HK-2 (cell line): ENCODE measurements around the gene SFMBT2.
"Not testable (repeated sequence)": the region's sequence is repeated elsewhere in the genome, so short reads cannot be mapped to it uniquely, and the experiment has no call there.

Experiments used
- DNase-seq: peaks from one replicate; pipeline ENCODE4 v3.0.0-alpha.2; 2018; ENCODE audit not compliant: unreplicated experiment

SFMBT2 gene

GRCh38 chr10:7401156-7401555 is 9.7 kb downstream of the SFMBT2 start:
- DNase-seq, result no peak

DNA sequence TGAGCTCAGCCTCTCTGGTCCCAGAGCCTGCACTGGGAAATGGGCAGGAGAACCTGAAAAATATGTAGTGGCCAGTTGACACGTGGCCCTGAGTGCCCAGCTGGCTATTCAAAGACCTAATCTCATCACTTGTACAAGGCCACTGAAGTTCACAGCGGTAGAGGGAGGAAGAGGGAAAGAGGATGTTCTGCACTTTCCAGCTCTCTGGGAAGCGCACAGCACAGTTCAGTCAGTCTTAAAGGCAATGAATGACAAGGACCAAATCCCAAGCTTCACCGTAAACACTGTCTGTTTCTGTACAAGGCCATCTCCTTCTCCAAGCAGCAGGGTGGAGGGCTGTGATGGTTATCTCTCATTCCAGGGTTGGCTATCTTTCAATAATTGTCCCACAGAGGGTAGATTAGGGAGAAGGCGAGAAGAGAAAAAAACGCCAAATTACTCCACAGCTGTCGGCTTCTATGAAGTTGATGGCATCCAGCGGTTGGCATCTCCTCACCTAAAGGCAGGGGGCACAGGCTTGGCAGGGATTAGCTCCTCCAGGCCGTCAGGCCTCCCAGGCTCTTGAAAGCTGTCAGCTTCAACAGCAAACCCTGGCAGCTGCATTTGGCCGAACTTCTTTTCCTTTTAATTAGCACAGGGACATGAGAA is 10.6 kb downstream of the SFMBT2 start:
- DNase-seq, result no peak

DNA sequence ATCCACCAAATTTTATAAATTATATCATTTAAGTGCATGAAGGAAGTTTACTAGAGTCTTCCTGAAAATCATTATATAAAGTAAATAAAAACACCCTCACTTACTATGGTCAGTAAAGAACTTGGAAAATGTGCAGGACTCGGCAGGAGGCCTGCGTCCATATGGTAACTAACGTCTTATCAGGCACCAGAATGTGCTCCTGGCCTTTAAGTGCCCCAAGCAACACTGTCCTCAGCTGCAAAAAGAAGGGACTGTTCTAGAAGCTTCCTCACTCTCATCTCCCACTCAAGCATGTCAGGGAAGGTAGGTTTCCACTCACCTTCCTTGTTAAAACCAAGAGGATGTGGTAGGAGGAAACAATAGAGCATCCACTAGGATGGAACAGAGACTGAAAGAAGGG is 11.3 kb downstream of the SFMBT2 start:
- no peak for DNase-seq

- no peak for DNase-seq
These were observed 13.5 kb downstream of the SFMBT2 start for GRCh38 chr10:7397049-7398035.

- DNase-seq, result not testable (repeated sequence)
These were observed 18.5 kb downstream of the SFMBT2 start for GRCh38 chr10:7392301-7392700.

DNA sequence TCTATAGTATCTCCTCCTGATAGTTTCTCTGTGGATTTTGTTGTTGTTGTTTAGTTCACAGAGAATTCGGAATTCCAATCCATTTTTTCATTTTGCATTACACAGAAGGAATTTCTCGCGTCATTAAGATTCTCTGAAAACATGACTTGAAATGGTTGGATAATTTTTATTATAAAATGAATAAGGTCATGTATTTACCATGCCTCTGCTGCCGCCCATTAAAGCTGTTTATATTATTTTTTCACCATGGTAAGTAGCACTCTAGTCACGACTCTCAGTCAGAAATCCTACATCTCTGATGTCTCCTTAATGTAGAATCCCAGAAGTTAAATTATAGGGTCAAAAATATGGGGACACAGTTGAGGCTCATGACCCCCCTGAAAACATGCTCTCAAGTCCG is 19.1 kb downstream of the SFMBT2 start:
- DNase-seq, result no peak

DNA sequence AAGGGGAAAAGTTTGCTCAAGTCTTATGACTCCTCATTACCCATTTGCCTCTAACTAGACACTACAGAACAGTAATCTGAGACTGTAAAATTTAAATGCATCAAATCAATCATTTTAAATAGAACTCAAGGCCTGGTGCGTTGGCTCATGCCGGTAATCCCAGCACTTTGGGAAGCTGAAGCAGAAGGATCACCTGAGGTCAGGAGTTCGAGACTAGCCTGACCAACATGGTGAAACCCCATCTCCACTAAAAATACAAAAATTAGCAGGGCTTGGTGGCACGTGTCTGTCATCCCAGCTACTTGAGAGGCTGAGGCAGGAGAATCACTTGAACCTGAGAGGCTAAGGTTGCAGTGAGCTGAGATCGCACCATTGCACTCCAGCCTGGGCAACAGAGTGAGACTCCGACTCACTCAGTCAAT is 20.1 kb downstream of the SFMBT2 start:
- DNase-seq, result not testable (repeated sequence)

GRCh38 chr10:7389844-7390243 is 21.0 kb downstream of the SFMBT2 start:
- DNase-seq, result no peak

- DNase-seq, result no peak
These were observed 21.5 kb downstream of the SFMBT2 start for GRCh38 chr10:7389346-7389745.

GRCh38 chr10:7388602-7389001 is 22.2 kb downstream of the SFMBT2 start:
- no peak for DNase-seq

DNA sequence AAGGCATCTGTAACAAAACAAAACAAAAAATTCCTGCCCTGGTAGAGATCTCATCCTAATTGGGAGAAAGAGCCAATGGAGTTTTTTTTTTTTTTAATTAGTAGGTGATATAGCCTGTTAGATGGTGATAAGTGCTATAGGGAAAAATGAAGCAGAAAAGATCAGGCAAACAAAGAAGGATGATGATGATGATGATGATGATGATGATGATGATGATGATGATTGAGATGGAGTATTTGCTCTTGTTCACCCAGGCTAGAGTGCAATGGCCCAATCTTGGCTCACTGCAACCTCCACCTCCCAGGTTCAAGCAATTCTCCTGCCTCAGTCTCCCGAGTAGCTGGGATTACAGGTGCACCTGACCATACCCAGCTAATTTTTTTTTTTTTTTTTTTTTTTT is 22.7 kb downstream of the SFMBT2 start:
- DNase-seq, result not testable (repeated sequence)

DNA sequence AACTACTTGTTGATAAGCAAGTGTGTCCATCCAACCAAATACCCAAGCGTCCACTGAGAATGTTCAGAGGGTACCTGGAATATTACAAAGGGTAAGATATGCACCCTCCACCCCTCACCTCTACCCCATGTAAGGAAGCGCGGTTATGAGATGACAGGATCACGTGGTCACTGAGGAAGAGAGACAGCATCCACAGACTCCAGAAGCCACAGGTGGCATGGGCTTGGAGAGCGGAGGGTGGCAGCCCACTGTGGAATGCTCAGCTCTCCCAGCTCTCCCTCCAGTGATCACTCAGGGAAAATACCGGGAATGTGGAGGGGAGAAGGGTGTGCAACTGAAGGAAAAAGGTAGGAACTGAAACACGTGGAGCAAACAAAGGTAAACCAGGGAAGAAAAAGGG is 25.7 kb downstream of the SFMBT2 start:
- no peak for DNase-seq

DNA sequence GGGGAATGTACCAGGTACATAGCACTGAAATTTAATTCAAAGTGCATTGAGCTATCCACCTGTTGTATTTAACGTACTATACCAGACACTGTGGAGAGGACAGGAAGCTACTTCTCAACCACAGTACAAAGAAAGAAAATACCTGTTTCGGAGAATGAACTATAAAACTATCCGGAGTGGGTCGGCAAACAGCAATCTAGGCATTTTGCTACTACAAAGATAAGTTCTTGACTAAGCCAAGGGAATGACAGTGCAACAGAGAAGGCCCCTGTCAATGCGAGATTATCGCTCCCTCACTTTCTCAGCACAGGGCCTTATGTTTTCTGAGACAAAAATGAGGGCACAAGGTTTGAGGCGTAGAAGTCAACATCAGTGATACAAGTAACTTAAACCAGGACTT is 27.4 kb downstream of the SFMBT2 start:
- no peak for DNase-seq

DNA sequence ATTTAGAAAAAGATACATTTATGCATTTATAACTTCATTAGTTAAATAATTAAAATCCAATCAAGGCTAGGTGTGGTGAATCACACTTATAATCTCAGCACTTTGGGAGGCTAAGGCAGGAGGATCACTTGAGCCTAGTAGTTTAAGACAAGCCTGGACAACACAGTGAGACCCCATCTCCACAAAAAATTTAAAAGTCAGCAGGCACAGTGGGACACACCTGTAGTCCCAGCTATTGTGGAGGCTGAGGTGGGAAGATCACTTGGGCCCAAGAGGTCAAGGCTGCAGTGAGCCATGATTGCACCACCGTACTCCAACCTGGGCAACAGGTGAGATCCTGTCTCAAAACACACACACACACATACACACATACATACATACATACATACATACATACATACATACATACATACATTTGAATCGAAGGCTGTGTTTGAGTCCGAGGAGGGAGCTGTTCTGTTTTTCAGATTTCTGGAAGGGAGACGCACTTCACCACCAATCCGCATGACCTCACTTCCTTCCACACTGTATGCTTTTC is 30.1 kb downstream of the SFMBT2 start:
- DNase-seq, result no peak

DNA sequence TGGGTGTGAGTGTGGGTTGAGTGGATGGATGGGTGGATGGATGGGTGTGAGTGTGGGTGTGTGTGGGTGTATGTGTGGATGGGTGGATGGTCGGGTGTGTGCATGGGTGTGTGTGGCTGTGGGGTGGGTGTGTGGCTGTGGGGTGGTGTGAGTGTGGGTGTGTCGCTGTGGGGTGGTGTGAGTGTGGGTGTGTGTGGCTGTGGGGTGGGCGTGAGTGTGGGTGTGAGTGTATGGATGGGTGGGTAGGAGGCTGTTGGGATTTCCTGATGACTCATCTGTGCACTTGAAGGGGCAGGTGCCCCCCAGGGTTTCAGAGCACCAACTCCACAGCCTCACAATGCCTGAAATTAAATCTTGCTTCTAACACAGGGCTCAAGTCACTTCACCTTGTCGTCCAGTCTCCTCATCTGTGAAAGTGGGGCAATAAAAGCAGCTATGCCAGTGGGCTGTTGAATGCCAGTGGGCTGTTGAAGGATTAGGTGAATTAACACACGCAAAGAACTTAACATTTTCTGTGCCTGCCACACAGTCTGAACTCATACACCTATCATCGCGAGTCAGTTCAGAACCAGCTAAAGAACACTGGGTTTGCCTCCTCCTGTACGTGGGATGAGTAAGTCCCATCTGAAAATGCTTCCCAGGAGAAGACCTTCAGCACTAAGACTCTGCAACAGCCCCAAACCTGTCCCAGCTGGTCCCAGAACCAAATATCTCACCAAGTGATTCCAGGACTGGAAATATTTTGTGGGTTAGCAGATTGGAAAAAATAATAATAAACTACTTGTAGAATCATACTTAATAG is 32.0 kb downstream of the SFMBT2 start:
- DNase-seq, result no peak

DNA sequence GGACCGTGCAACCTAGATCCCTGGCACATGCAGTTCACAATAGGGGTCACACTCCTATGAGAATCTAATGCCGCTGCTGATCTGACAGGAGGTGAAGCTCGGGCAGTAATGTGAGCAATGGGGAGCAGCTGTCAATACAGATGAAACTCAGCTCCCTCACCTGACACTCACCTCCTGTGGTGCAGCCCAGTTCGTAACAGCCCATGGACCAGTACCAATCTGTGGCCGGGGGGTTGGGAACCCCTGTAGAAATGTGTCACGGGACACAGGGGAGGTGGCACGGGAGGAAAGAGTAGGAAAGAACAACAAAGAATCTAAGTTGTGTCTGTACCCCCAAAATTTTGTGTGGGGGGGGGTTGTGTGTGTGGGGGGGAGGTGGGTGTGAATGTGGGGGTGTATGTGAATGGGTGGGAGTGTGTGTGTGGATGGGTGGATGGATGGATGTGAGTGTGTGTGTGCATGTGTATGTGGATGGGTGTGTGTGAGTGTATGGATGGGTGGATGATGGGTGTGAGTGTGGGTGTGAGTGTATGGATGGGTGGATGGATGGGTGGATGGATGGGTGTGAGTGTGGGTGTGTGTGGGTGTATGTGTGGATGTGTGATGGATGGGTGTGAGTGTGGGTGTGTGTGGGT is 33.1 kb downstream of the SFMBT2 start:
- DNase-seq, result no peak

DNA sequence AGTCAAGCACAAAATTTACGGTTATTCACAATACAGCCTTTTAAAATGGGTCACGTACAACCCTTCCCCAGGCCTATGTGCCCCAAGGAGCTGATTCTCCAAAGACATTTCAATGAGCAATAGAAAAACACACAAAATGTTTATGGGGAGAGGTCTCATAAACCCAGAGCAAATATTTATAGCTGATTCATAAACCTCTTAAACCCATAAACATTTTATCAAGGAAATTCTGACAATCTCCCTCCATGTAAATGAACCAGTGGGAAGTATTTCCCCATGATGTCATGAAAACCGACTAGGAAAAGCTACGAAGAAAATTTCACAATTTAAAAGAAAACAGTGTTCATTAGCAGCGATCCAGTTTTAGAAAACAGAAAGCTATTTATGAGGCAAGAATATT is 36.0 kb downstream of the SFMBT2 start:
- no peak for DNase-seq

GRCh38 chr10:7373039-7373438 is 37.8 kb downstream of the SFMBT2 start:
- DNase-seq, result no peak

DNA sequence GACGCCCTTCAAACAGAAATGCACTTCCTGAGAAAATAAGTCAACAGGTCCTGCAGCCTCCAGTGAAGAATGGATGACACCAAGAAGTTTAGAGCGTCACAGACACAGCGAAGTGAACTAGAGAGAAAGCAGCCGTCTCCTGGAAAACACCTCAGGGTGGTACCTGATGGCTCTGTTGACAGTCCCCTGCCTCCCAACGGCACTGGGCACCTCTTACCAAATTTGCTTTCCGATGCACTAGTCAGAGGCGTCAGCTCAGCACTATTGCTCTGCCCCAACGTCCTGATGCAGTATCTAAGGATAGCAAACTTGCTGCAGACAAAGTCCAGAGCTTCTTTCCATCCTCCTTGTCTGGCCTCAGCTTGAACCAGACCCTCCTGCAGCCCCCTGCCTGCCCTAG is 38.3 kb downstream of the SFMBT2 start:
- no peak for DNase-seq

GRCh38 chr10:7370511-7370910 is 40.3 kb downstream of the SFMBT2 start:
- DNase-seq, result no peak

- DNase-seq, result no peak
These were observed 45.6 kb downstream of the SFMBT2 start for GRCh38 chr10:7365027-7365745.
